LNCAP (cell line): ENCODE data around the gene HTR4.

ENCODE experiments used
- CTCF ChIP-seq: fragments of 450-650 bp; IDR thresholded peaks from 2 replicates; pipeline ENCODE4 v1.5.1; 2017; ENCODE audit warnings: mild to moderate bottlenecking

The HTR4 gene

DNA sequence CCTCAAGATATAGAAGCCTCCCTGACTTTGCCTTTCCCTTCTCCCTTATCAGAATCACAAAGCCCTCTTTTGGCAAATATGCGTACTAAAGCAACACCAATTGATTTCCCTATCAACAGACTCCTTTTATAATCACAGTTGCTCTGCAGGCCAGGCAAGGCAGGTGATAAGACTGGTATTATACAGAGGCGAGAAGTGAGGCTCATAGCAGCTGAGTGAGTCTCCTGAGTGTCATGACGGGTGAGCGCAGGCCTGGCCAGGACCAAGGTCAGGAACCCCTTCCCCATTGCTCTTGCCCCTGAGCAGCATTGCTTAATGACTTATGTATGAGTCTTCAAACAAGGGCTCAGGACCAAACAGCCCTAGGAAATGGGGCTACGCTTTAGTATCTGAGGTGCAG, 199.8 kb downstream of the HTR4 start:
- TF ChIP-seq CTCF: no peak

DNA sequence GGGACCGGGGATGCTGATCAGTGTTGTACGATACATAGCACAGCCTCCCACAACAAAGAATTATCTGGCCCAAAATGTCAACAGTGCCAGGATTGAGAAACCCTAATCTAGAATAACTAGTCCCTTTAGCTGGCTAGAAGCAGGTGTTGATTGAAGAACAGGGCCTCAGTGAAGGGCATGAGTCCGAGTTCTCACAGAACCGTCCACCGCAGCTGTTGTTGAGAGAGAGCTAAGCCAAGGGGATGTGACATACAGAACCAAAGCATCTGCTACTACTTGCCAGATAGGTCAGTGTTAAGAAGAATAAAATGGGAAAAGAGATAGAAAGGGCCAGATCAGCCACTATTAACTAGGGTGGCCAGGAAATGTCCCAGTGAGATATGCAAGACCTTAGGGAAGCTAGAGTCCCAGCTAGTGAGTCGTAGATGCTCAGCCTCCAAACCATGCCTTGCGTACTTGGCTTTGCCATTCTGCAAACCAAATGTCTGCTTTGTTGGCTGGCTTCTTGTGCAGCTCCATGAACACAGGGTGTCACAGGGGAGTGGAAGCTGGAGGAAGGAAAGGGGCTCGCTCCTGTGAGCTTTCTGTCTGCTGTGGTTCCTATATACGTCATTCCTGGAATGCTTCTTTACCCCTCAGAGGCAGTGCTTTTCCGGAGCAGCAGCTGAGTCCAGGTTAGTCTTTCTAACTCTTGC, 201.7 kb downstream of the HTR4 start:
- no peak for TF ChIP-seq CTCF

- no peak for TF ChIP-seq CTCF
These were observed 207.7 kb downstream of the HTR4 start for GRCh38 chr5:148446611-148447010.

DNA sequence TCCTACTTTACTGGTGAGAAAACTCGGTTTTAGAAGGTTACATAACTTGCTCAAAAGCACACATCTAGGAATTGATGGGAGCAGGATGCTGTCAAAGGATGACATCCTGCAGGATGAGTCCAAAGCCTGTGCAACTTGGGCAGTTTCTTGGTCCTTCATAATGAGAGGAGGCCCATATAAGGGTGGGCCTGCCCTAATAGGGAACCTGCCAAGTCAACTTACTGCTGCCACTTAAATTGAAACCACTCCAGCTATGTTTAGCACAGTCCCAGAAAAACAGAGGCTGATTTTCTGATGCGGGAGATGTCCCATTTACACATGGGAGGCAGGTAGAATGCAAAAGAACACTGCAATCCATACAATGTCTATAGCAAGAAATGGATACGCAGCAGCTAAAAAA, 208.7 kb downstream of the HTR4 start:
- TF ChIP-seq CTCF: no peak

- TF ChIP-seq CTCF: peak; percentile 73
These were observed 210.3 kb downstream of the HTR4 start for GRCh38 chr5:148443998-148444397.

GRCh38 chr5:148443241-148443640, 211.1 kb downstream of the HTR4 start:
- no peak for TF ChIP-seq CTCF

DNA sequence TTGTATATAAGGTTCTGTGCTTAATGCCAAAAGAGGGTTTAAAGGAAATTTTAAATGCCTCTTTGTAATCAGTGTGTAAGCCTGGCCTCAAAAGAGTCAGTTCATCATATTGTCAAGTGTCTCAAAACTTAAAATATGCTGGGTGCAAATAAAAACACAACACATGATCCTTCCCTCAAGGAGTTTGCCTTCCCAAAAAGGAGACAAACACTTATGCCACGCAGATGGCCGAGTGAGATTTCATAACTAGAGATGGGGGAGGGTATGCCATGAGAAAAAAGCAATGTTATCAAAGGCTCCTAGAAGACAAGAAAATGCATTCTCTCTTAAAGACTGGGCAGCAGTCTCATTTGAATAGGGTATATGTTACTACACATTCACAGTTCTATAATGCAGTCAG, 215.4 kb downstream of the HTR4 start:
- TF ChIP-seq CTCF: no peak

DNA sequence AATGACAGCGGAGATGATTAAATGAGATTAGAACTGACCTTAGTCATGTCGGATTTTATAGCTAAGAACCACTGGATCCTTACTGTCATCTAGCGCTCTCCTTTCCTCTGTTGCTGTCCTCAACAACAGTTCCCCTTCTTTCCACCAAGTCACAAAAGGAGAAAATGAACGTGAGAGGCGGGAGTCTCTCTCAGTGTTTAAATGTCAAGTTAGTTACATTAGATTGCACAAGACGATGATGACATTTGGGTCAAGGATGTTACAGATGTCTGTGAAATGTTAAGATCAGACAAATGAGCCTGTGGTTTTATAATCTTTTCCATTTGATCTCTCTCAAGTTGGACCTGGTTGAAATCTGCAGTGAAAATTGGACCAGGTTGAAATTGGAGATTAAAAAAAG, 217.1 kb downstream of the HTR4 start:
- no peak for TF ChIP-seq CTCF
